K562 (cell line): Measurements from ENCODE around the gene MMP24OS. TPM values are rescaled to one million over a fixed set of nuclear protein-coding genes. Genes with fewer than 3 reads are reported as not detected.

ENCODE experiments used
- ATAC-seq: fragments of 200-7000 bp; cut with Tn5 transposase; 3 replicates; pipeline ENCODE4 v1.9.1; 2020; ENCODE audit warnings: moderate library complexity
- BruUV-seq: library from RNA; stranded (reverse); fragments of 400-500 nt; replicated peaks from 2 replicates; lab custom pipeline; 2021; lab: Mats Ljungman, UMichigan
- CTCF ChIA-PET: fragments of 300-600 bp; formaldehyde crosslinking; extraction: SDS; loops from one replicate; lab custom pipeline; 2021; ENCODE audit warnings: low intra/inter-chr PET ratio; lab: Yijun Ruan, JAX
- POLR2A ChIA-PET: fragments of 300-600, 350-650 bp; sonication (Branson Sonifier 250); formaldehyde crosslinking; extraction: SDS; loops from one replicate; lab custom pipeline; 2021; ENCODE audit warnings: antibody characterized with exemption, inconsistent platforms; lab: Yijun Ruan, JAX
- DNase-seq, 4 experiments: peaks; one replicate each; pipeline versions ENCODE4 v3.0.0 to v3.0.0-alpha.2; 2011 to 2018; ENCODE audit warnings: low spot score in 3 of 4, mixed read lengths in 3 of 4; ENCODE audit errors: extremely low read depth in 1 of 4
- FAIRE-seq: peaks from 2 replicates; lab custom pipeline; 2011; peaks lifted over from hg19 to GRCh38; lab: Jason Lieb, UNC
- H2AFZ ChIP-seq: 2 replicates; pipeline ENCODE4 v1.6.0; 2011; ENCODE audit warnings: low read depth, low read length, control low read depth, inconsistent platforms
- H3K27ac ChIP-seq: fragments of 200-600 bp; 3 replicates; pipeline ENCODE4 v1.8.0; 2011; ENCODE audit warnings: low read depth, mild to moderate bottlenecking, control low read depth, inconsistent platforms, low read length, moderate library complexity, mixed read lengths; ENCODE audit errors: extremely low read depth
- H3K27me3 ChIP-seq, 2 experiments: fragments of 300-600 bp in 1 of 2; 2 replicates in 1 of 2; 3 replicates in 1 of 2; pipeline versions ENCODE4 v1.6.0 to v1.8.0; 2011; ENCODE audit warnings: inconsistent platforms in 2 of 2, low read length in 2 of 2, mild to moderate bottlenecking in 1 of 2, mixed read lengths in 1 of 2, moderate library complexity in 1 of 2; ENCODE audit not compliant: control insufficient read depth in 2 of 2, insufficient read depth in 2 of 2
- H3K36me3 ChIP-seq: fragments of 300-600 bp; 3 replicates; pipeline ENCODE4 v1.8.0; 2011; ENCODE audit warnings: mild to moderate bottlenecking, low read length, inconsistent platforms; ENCODE audit not compliant: control insufficient read depth, insufficient read depth
- H3K4me1 ChIP-seq, 2 experiments: fragments of 200-600 bp in 1 of 2; replicated peaks in 1 of 2; 2 replicates in 1 of 2; 3 replicates in 1 of 2; pipeline versions ENCODE4 v1.5.1 to v1.8.0; 2011; ENCODE audit warnings: inconsistent platforms in 2 of 2, low read length in 2 of 2, mild to moderate bottlenecking in 1 of 2, mixed read lengths in 1 of 2, moderate library complexity in 1 of 2; ENCODE audit not compliant: control insufficient read depth in 2 of 2, insufficient read depth in 2 of 2
- H3K4me2 ChIP-seq: 2 replicates; pipeline ENCODE4 v1.6.1; 2011; ENCODE audit warnings: low read length, control low read depth, inconsistent platforms, mixed read lengths; ENCODE audit not compliant: insufficient read depth
- H3K4me3 ChIP-seq: fragments of 200-600 bp; sonication (generic), shearing (Covaris generic); 2 replicates; pipeline ENCODE4 v1.5.1; 2016; ENCODE audit warnings: control low read depth, inconsistent platforms
- H3K79me2 ChIP-seq: fragments of 200-600 bp; 3 replicates; pipeline ENCODE4 v1.8.0; 2011; ENCODE audit warnings: low read length, inconsistent platforms; ENCODE audit not compliant: control insufficient read depth, insufficient read depth
- H3K9ac ChIP-seq, 2 experiments: 2 replicates each; pipeline versions ENCODE4 v1.6.0 to v1.6.1; 2011; ENCODE audit warnings: low read depth in 2 of 2, low read length in 2 of 2, control low read depth in 1 of 2, inconsistent platforms in 1 of 2, mild to moderate bottlenecking in 1 of 2, mixed read lengths in 1 of 2; ENCODE audit not compliant: insufficient read depth in 1 of 2
- H3K9me1 ChIP-seq: one replicate; pipeline ENCODE4 v1.6.0; 2011; ENCODE audit warnings: inconsistent platforms, mild to moderate bottlenecking, low read length, moderate library complexity; ENCODE audit not compliant: control insufficient read depth, insufficient read depth
- H3K9me3 ChIP-seq: replicated peaks from 2 replicates; pipeline ENCODE4 v1.5.1; 2011; ENCODE audit warnings: low read depth, low read length, inconsistent platforms; ENCODE audit not compliant: control insufficient read depth, insufficient read depth
- H4K20me1 ChIP-seq: replicated peaks from 2 replicates; pipeline ENCODE4 v1.6.1; 2011; ENCODE audit warnings: low read length, inconsistent platforms, mixed read lengths; ENCODE audit not compliant: control insufficient read depth, insufficient read depth
- ATF3 ChIP-seq, 2 experiments: fragments of 450-650 bp in 1 of 2; sonication (generic) in 1 of 2; formaldehyde crosslinking in 1 of 2; IDR thresholded peaks in 1 of 2; conservative IDR thresholded peaks in 1 of 2; 2 replicates each; pipeline versions ENCODE4 v1.6.1 to v1.8.1; 2016 to 2023; ENCODE audit warnings: mild to moderate bottlenecking in 2 of 2, moderate library complexity in 2 of 2, inconsistent platforms in 1 of 2, missing genetic modification reagents in 1 of 2
- BACH1 ChIP-seq: fragments of 200-800 bp; sonication (Bioruptor generic); IDR thresholded peaks from 2 replicates; pipeline ENCODE4 v1.6.1; 2016; ENCODE audit warnings: missing genetic modification characterization, missing compliant biosample characterization
- CCNT2 ChIP-seq: IDR thresholded peaks from 2 replicates; pipeline ENCODE4 v1.6.1; 2011; ENCODE audit warnings: borderline replicate concordance, low read depth, mild to moderate bottlenecking, moderate library complexity, mixed read lengths, low read length; ENCODE audit not compliant: insufficient read length; ENCODE audit errors: extremely low read depth
- FOSL1 ChIP-seq: fragments of 200-800 bp; sonication (Bioruptor generic); conservative IDR thresholded peaks from 2 replicates; pipeline ENCODE4 v1.6.1; 2016; ENCODE audit warnings: missing genetic modification characterization, missing compliant biosample characterization
- JUN ChIP-seq, 2 experiments: sonication (generic) in 1 of 2; formaldehyde crosslinking in 1 of 2; IDR thresholded peaks; 2 replicates each; pipeline versions ENCODE4 v1.6.1 to v1.8.0; 2012 to 2022; ENCODE audit warnings: borderline replicate concordance in 2 of 2, mild to moderate bottlenecking in 2 of 2, improper control_type of control experiment in 1 of 2, low read depth in 1 of 2, low read length in 1 of 2, missing genetic modification reagents in 1 of 2
- RFX5 ChIP-seq: IDR thresholded peaks from 2 replicates; pipeline ENCODE4 v1.6.1; 2011; ENCODE audit warnings: low read depth, mild to moderate bottlenecking, improper control_type of control experiment, low read length
- USF2 ChIP-seq: sonication (generic); formaldehyde crosslinking; IDR thresholded peaks from 2 replicates; pipeline ENCODE4 v1.5.0; 2020; ENCODE audit warnings: missing genetic modification reagents
- ZNF316 ChIP-seq: fragments of 450-650 bp; IDR thresholded peaks from 2 replicates; pipeline ENCODE4 v1.6.1; 2016
- WGBS: fragments of 100-300 bp; shearing (Covaris generic); methylation state at CpG from one replicate; pipeline ENCODE4 v1.1.6; 2016; ENCODE audit warnings: low coverage, mixed read lengths; ENCODE audit not compliant: insufficient coverage; ENCODE audit errors: missing lambda C conversion rate; 5-methylcytosine and 5-hydroxymethylcytosine counted together
- in situ Hi-C: fragments of 300-500 bp; cut with MboI; formaldehyde crosslinking; loops from 4 replicates; pipeline ENCODE4 v1.15.0; 2018; ENCODE audit warnings: inconsistent platforms, mixed read lengths
- intact Hi-C: fragments of 100-400 bp; cut with micrococcal nuclease; formaldehyde crosslinking; loops from 2 replicates; pipeline ENCODE4 v1.14.2; 2022
- polyA plus RNA-seq, 8 experiments: library from polyadenylated mRNA; depleted of rRNA in 4 of 8; stranded (reverse) in 5 of 8; unstranded in 3 of 8; fragments of >200 nt; fragmentation: Nextera tagmentation in 2 of 8; fragmentation: Illumina TruSeq in 1 of 8; extraction: Ambion mirVana in 2 of 8; extraction: Trizol in 1 of 8; gene quantifications; 2 replicates each; pipeline versions ENCODE4 v1.2.1 to v1.2.3, GENCODE V29; 2011 to 2014; ENCODE audit warnings: inconsistent platforms in 1 of 8, missing spikeins in 1 of 8
- total RNA-seq, 7 experiments: library from RNA; depleted of rRNA in 6 of 7; stranded (reverse); fragments of >200 nt in 6 of 7; fragmentation: Illumina TruSeq in 2 of 7; extraction: Trizol in 2 of 7; gene quantifications; 2 replicates each; pipeline versions ENCODE4 v1.2.1 to v1.2.3, GENCODE V29; 2011 to 2021; ENCODE audit warnings: low replicate concordance in 1 of 7

Gene MMP24OS
- total and polyA plus RNA-seq, 9 of the 15 experiments (the other 6 are each of a cell fraction or from before 2014, with no cell fraction given): 0.92 to 41.5 (median 11.4) TPM

DNA sequence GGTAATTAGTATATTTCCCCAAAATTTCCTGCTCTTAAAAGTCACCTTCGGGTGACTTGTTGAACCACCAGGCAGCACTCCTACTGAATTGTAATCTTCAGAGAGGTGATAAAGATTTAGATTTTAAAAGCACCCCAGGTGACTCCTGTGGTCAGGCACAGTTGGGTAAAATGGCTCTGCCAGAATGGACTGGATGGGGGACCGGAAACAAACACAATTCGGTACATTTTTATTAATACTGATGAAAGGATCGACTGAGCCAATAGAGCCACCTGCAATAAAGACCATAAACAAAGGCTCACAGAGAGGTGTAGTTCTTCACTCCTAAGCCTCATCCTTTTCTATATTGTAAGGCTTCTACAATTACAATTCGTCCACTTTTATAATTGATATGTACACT is 33.9 kb upstream of the MMP24OS start:
- H3K27me3 ChIP-seq: no peaks in the 10 kb centered on the region
- CTCF ChIA-PET: no interaction called here
- ATAC-seq: no peak
- H4K20me1 ChIP-seq: no peaks in the 10 kb centered on the region
- BruUV-seq: no TSS peak
- H3K4me3 ChIP-seq: no peak overlapping the region
- intact Hi-C loops (no loop called here), in situ Hi-C loops (loop anchor here (25.0 kb wide), 1 partner anchor 125 kb away; the partner anchor contains the start of gene GDF5)
- H3K36me3 ChIP-seq: peaks cover 10% of the 10 kb centered on the region; the same call in 2 of the 3 replicates
- H3K79me2 ChIP-seq: no peaks in the 10 kb centered on the region
- H3K4me2 ChIP-seq: no peak overlapping the region
- DNase-seq: no peak
- H3K9me3 ChIP-seq: no peaks in the 10 kb centered on the region
- POLR2A ChIA-PET: interaction anchor here (1.0 kb wide), 1 partner anchor 28 kb away, joined by 3 read pairs; the partner anchor contains the start of gene EIF6
- WGBS: 53% methylated on average over 5 of the region's 5 CpGs
- TF ChIP-seq FOSL1 (tag) (peak; percentile 2; the same call in 1 of the 2 replicates), RFX5 (no peak), BACH1 (tag) (0 out of 2 replicates have a peak, but pooled peaks have one; percentile 12)
- H2AFZ ChIP-seq: no peak overlapping the region
- peaks cover 0 to 16% of the 10 kb centered on the region in 2 experiments; a peak in 4 of 5 replicates for H3K4me1 ChIP-seq
- no peak for FAIRE-seq
- H3K9ac ChIP-seq: no peak overlapping the region
- H3K9me1 ChIP-seq: no peaks in the 10 kb centered on the region
- H3K27ac ChIP-seq: peak overlapping the region; percentile 22; the same call in 1 of the 3 replicates

- Histone ChIP-seq H3K27me3 (no peaks in the 10 kb centered on the region), H3K9me1 (no peaks in the 10 kb centered on the region), H3K9ac (no peak overlapping the region), H3K4me2 (no peak overlapping the region), H2AFZ (no peak overlapping the region), H3K27ac (peak overlapping the region; percentile 41; the same call in 2 of the 3 replicates), H3K4me1 (peaks cover under 1 to 19% of the 10 kb centered on the region in 2 experiments; a peak in 4 of 5 replicates), H3K79me2 (no peaks in the 10 kb centered on the region), H3K36me3 (peaks cover 14% of the 10 kb centered on the region; the same call in 2 of the 3 replicates), H4K20me1 (no peaks in the 10 kb centered on the region), H3K9me3 (no peaks in the 10 kb centered on the region), H3K4me3 (no peak overlapping the region)
- DNase-seq (peak in 2 of 4 experiments; percentile 37 to 79), FAIRE-seq (no peak), ATAC-seq (peak; percentile 67)
- in situ Hi-C loops: loop anchor here (25.0 kb wide), 1 partner anchor 126 kb away; the partner anchor contains the start of gene GDF5
- no TSS peak for BruUV-seq
- 30% methylated on average over 2 of the region's 2 CpGs for WGBS
- intact Hi-C loops: no loop called here
- POLR2A ChIA-PET: interaction anchor here (1.0 kb wide), 1 partner anchor 27 kb away, joined by 3 read pairs; the partner anchor contains the start of gene EIF6
- CTCF ChIA-PET: no interaction called here
- TF ChIP-seq ZNF316 (peak; percentile 89), JUN (IDR thresholded peaks at IDR 0.05; ENCODE audit: borderline replicate concordance, low read depth, low read length) (peak; percentile 38; the same call in 1 of the 2 replicates), JUN (CRISPR knock-in tag; IDR thresholded peaks at IDR 0.05; ENCODE audit: borderline replicate concordance) (no peak), USF2 (CRISPR knock-in tag) (peak; percentile 84), CCNT2 (no peak), ATF3 (IDR thresholded peaks at IDR 0.05) (peak; percentile 62), ATF3 (CRISPR knock-in tag; conservative IDR thresholded peaks at IDR 0.05) (no peak)
Measured at GRCh38 chr20:35311409-35311808, 33.5 kb upstream of the MMP24OS start.
